Keratinocyte (primary cell): Measurements from ENCODE around the gene ATP6V0A1. TPM values are rescaled to one million over a fixed set of nuclear protein-coding genes. Genes with fewer than 3 reads are reported as not detected.

Source experiments
- DNase-seq: peaks from one replicate; pipeline ENCODE4 v3.0.0-alpha.2; 2011; ENCODE audit warnings: low read depth, missing footprints, low spot score
- FAIRE-seq: peaks from 2 replicates; lab custom pipeline; 2011; peaks lifted over from hg19 to GRCh38; lab: Jason Lieb, UNC
- H2AFZ ChIP-seq: 2 replicates; pipeline ENCODE4 v1.6.0; 2012; ENCODE audit warnings: low read length, control low read depth, inconsistent platforms; ENCODE audit not compliant: control insufficient read depth
- H3K27ac ChIP-seq: 2 replicates; pipeline ENCODE4 v1.5.1; 2011; ENCODE audit warnings: low read length; ENCODE audit not compliant: control insufficient read depth, insufficient read depth
- H3K27me3 ChIP-seq: 3 replicates; pipeline ENCODE4 v1.6.0; 2011; ENCODE audit warnings: low read length; ENCODE audit not compliant: control insufficient read depth, insufficient read depth; ENCODE audit errors: extremely low read depth
- H3K36me3 ChIP-seq, 2 experiments: 2 replicates in 1 of 2; 3 replicates in 1 of 2; pipeline ENCODE4 v1.5.1; 2011; ENCODE audit warnings: low read length in 2 of 2, mild to moderate bottlenecking in 1 of 2; ENCODE audit not compliant: control insufficient read depth in 2 of 2, insufficient read depth in 2 of 2; ENCODE audit errors: extremely low read depth in 1 of 2
- H3K4me1 ChIP-seq: 3 replicates; pipeline ENCODE4 v1.5.1; 2011; ENCODE audit warnings: low read length; ENCODE audit not compliant: control insufficient read depth, insufficient read depth; ENCODE audit errors: extremely low read depth
- H3K4me2 ChIP-seq: 3 replicates; pipeline ENCODE4 v1.6.0; 2011; ENCODE audit warnings: low read depth, low read length; ENCODE audit not compliant: control insufficient read depth, insufficient read depth; ENCODE audit errors: extremely low read depth
- H3K4me3 ChIP-seq, 3 experiments: fragments of 200-600 bp in 1 of 3; sonication (generic) in 1 of 3; 2 replicates in 2 of 3; 3 replicates in 1 of 3; pipeline ENCODE4 v1.5.1; 2011 to 2016; ENCODE audit warnings: low read length in 3 of 3, mild to moderate bottlenecking in 3 of 3, control low read depth in 2 of 3, inconsistent platforms in 1 of 3, low read depth in 1 of 3, mixed read lengths in 1 of 3, mixed run types in 1 of 3, moderate library complexity in 1 of 3; ENCODE audit not compliant: control insufficient read depth in 2 of 3, insufficient read depth in 2 of 3; ENCODE audit errors: extremely low read depth in 1 of 3
- H3K79me2 ChIP-seq: 2 replicates; pipeline ENCODE4 v1.6.0; 2012; ENCODE audit warnings: low read length; ENCODE audit not compliant: control insufficient read depth, insufficient read depth
- H3K9ac ChIP-seq: 3 replicates; pipeline ENCODE4 v1.6.0; 2011; ENCODE audit warnings: low read length; ENCODE audit not compliant: control insufficient read depth, insufficient read depth; ENCODE audit errors: extremely low read depth
- H3K9me1 ChIP-seq: 3 replicates; pipeline ENCODE4 v1.6.0; 2011; ENCODE audit warnings: low read length; ENCODE audit not compliant: control insufficient read depth, insufficient read depth; ENCODE audit errors: extremely low read depth
- H3K9me3 ChIP-seq: 2 replicates; pipeline ENCODE4 v1.5.1; 2012; ENCODE audit warnings: low read depth, low read length; ENCODE audit not compliant: control insufficient read depth
- H4K20me1 ChIP-seq: 3 replicates; pipeline ENCODE4 v1.6.0; 2011; ENCODE audit warnings: low read length; ENCODE audit not compliant: control insufficient read depth, insufficient read depth; ENCODE audit errors: extremely low read depth
- EZH2 ChIP-seq: IDR thresholded peaks from one replicate; pipeline ENCODE4 v1.6.1; 2012; ENCODE audit warnings: inconsistent platforms, mild to moderate bottlenecking, low read length, moderate library complexity
- dilution Hi-C: fragments of 300-500 bp; cut with MboI; formaldehyde crosslinking; loops from one replicate; pipeline ENCODE4 v1.7.0; 2020; ENCODE audit warnings: low sequenced_read_pairs; ENCODE audit not compliant: extremely low pct_ligation_motif_present
- polyA plus RNA-seq, 5 experiments: library from polyadenylated mRNA; depleted of rRNA in 3 of 5; stranded (reverse) in 3 of 5; stranded (forward) in 1 of 5; unstranded in 1 of 5; fragments of >200 nt; gene quantifications; 1 replicate in 1 of 5; 2 replicates in 3 of 5; 3 replicates in 1 of 5; pipeline versions ENCODE4 v1.2.1 to v1.2.3, GENCODE V29; 2011 to 2012; ENCODE audit warnings: missing spikeins in 2 of 5, low read depth in 1 of 5, low replicate concordance in 1 of 5
- TF ChIP-seq, protein P1 (sequence below), 3 experiments: IDR thresholded peaks in 1 of 3; conservative IDR thresholded peaks in 1 of 3; optimal IDR thresholded peaks in 1 of 3; 2 replicates in 2 of 3; 3 replicates in 1 of 3; pipeline versions ENCODE3 to v1.5.1; 2011; ENCODE audit warnings: low read length in 3 of 3, mild to moderate bottlenecking in 3 of 3, moderate library complexity in 2 of 3, control low read depth in 1 of 3, inconsistent platforms in 1 of 3; ENCODE audit not compliant: insufficient read depth in 2 of 3; ENCODE audit errors: extremely low read depth in 1 of 3

ATP6V0A1 gene
- polyA plus RNA-seq, 1 donor (not counting 4 experiments of a cell fraction or from before 2014, with no cell fraction given) = 24.0 TPM

DNA sequence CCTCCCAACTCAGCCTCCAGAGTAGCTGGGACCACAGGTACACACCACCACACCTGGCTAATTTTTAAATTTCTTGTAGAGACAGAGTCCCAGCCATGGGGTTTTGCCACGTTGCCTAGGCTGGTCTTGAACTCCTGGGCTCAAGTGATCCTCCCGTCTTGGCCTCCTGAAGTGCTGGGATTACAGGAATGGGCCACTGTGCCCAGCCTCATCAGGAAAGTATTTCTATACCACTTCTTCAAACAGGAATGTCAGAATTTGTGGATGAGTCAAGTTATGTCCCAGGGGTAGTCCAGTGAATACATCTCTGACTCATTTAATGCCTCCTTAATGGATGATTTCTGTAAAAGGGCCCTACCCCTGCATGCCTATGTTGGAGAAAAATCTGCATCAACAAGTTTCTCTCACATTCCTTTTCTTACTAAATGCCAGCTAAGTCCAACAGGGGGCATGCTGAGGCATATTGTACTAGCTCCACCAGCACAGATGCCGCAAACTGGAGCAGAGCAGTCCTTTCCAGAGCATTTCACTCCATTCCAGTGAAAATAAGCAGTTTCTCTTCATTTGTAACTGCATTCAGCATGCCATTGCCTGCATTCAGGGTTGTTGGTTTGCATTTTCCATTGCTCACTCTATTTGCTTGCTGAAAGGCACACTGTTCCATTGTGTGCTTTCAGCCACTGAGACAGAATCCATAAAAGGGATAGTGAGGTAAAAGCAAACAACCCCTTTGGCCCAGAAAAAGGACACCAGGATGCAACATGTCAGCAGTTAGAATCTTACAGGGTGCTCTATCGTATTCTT lies 30.3 kb upstream of the ATP6V0A1 start:
- peak overlapping the region; percentile 30 for H2AFZ ChIP-seq
- H3K9me1 ChIP-seq = no peaks in the 10 kb centered on the region
- H3K27me3 ChIP-seq = no peaks in the 10 kb centered on the region
- H3K36me3 ChIP-seq = no peaks in the 10 kb centered on the region
- no peaks in the 10 kb centered on the region for H3K79me2 ChIP-seq
- H3K9ac ChIP-seq = peak overlapping the region; percentile 24
- H3K27ac ChIP-seq = peak overlapping the region; percentile 71
- peaks cover 22% of the 10 kb centered on the region for H3K4me1 ChIP-seq
- peak overlapping the region; percentile 61 for H3K4me2 ChIP-seq
- no peaks in the 10 kb centered on the region for H3K9me3 ChIP-seq
- peak; percentile 93 for FAIRE-seq
- DNase-seq = peak; percentile 97
- dilution Hi-C loops = no loop called here
- H3K4me3 ChIP-seq = peak overlapping the region in 1 of 3 experiments; percentile 9
- no peak for TF ChIP-seq EZH2
- TF ChIP-seq, protein P1, sequence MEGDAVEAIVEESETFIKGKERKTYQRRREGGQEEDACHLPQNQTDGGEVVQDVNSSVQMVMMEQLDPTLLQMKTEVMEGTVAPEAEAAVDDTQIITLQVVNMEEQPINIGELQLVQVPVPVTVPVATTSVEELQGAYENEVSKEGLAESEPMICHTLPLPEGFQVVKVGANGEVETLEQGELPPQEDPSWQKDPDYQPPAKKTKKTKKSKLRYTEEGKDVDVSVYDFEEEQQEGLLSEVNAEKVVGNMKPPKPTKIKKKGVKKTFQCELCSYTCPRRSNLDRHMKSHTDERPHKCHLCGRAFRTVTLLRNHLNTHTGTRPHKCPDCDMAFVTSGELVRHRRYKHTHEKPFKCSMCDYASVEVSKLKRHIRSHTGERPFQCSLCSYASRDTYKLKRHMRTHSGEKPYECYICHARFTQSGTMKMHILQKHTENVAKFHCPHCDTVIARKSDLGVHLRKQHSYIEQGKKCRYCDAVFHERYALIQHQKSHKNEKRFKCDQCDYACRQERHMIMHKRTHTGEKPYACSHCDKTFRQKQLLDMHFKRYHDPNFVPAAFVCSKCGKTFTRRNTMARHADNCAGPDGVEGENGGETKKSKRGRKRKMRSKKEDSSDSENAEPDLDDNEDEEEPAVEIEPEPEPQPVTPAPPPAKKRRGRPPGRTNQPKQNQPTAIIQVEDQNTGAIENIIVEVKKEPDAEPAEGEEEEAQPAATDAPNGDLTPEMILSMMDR (optimal IDR thresholded peaks at IDR 0.05 in 1 of 3, IDR thresholded peaks at IDR 0.05 in 1 of 3, conservative IDR thresholded peaks at IDR 0.05 in 1 of 3; ENCODE audit: extremely low read depth in 1 of 3, insufficient read depth in 2 of 3, low read length in 3 of 3) = peak; percentile 73 to 95 (median 76)
- no peaks in the 10 kb centered on the region for H4K20me1 ChIP-seq

DNA sequence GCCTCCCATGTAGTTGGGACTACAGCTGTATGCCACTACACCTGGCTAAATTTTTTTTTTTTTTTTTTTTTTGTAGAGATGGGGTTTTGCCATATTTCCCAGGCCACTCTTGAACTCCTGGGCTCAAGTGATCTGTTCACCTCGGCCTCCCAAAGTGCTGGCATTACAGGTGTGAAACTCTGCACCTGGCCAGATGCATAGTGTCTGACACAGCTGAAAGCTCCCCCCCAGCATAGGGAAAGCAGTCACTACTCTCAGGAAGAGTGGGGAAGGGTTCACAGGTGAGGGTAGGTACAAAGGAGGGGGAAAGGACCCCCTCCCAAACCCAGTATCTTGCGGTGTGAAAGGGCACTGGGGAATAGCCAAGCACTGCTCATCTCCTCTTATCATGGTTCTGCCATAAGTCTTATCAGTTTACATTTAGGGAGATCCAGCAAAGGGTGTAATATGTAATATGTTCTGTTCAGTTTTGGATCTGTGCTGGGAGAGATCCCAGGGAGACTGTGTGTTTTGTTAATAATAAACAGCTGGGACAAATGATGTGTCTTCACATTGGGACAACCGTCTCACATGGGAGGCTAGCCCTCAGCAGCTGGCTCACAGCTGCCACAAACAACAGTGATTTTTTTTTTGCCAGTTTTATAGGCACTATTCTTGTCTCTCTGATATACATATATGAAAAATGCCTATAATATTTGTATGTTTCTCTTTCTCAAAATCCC lies 28.8 kb upstream of the ATP6V0A1 start:
- no peak for DNase-seq
- H3K9me1 ChIP-seq = no peaks in the 10 kb centered on the region
- no peak overlapping the region for H3K9ac ChIP-seq
- no peaks in the 10 kb centered on the region for H3K36me3 ChIP-seq
- FAIRE-seq = no peak
- no peak overlapping the region for H3K4me2 ChIP-seq
- dilution Hi-C loops = no loop called here
- peaks cover 17% of the 10 kb centered on the region for H3K4me1 ChIP-seq
- H3K27me3 ChIP-seq = no peaks in the 10 kb centered on the region
- H2AFZ ChIP-seq = no peak overlapping the region
- H3K4me3 ChIP-seq = no peak overlapping the region
- H3K79me2 ChIP-seq = no peaks in the 10 kb centered on the region
- TF ChIP-seq, protein P1 (optimal IDR thresholded peaks at IDR 0.05 in 1 of 3, IDR thresholded peaks at IDR 0.05 in 1 of 3, conservative IDR thresholded peaks at IDR 0.05 in 1 of 3; ENCODE audit: extremely low read depth in 1 of 3, insufficient read depth in 2 of 3, low read length in 3 of 3) = no peak
- no peaks in the 10 kb centered on the region for H3K9me3 ChIP-seq
- no peak overlapping the region for H3K27ac ChIP-seq
- no peaks in the 10 kb centered on the region for H4K20me1 ChIP-seq
